ENCODE data around the gene TAS2R43. TPM values are rescaled to one million over a fixed set of nuclear protein-coding genes. Genes with fewer than 3 reads are reported as not detected.

TAS2R43 gene
- total RNA-seq, result 5.0 TPM in 1 of 2 replicates, not detected in the other

DNA sequence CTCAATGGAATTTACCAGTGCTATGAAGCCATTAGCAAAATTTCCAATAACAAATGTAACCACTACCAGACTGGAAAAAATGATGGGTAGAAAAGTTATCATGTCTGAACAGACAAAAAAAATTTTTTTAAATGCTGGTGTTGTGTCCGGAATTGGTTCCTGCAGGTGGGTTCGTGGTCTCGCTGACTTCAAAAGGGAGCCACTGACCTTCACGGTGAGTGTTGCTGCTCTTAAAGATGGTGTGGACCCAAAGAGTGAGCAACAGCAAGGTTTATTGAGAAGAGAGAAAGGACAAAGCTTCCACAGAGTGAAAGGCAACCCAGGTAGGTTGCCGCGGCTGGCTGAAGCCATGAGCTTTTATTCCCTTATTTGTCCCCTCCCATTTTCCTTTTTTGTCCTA, at the start of gene TAS2R43:
TAS2R43 (minus strand) TSS at position 186 of the 400 bp plus-strand sequence; CDS start at position 102, 84 bp downstream.
- Histone ChIP-seq H2AFZ (ENCODE audit: low read length) (no peak within 1 kb of the TSS), H3K4me1 (ENCODE audit: insufficient read depth, low read length) (no peaks in the 10 kb centered on the region), H3K4me3 (ENCODE audit: insufficient read depth, low read length) (no peak within 1 kb of the TSS), H3K4me2 (ENCODE audit: insufficient read depth, low read length) (no peak within 1 kb of the TSS), H3K79me2 (ENCODE audit: insufficient read depth, low read length) (peaks cover 3% of the 10 kb centered on the region), H3K36me3 (ENCODE audit: insufficient read depth, low read length) (no peaks in the 10 kb centered on the region), H3K9me3 (ENCODE audit: low read depth, low read length) (no peaks in the 10 kb centered on the region), H3K27ac (ENCODE audit: low read depth, low read length) (no peak within 1 kb of the TSS), H3K27me3 (ENCODE audit: insufficient read depth, low read length) (no peaks in the 10 kb centered on the region), H4K20me1 (ENCODE audit: insufficient read depth, low read length) (no peaks in the 10 kb centered on the region)
- TF ChIP-seq, protein P1, sequence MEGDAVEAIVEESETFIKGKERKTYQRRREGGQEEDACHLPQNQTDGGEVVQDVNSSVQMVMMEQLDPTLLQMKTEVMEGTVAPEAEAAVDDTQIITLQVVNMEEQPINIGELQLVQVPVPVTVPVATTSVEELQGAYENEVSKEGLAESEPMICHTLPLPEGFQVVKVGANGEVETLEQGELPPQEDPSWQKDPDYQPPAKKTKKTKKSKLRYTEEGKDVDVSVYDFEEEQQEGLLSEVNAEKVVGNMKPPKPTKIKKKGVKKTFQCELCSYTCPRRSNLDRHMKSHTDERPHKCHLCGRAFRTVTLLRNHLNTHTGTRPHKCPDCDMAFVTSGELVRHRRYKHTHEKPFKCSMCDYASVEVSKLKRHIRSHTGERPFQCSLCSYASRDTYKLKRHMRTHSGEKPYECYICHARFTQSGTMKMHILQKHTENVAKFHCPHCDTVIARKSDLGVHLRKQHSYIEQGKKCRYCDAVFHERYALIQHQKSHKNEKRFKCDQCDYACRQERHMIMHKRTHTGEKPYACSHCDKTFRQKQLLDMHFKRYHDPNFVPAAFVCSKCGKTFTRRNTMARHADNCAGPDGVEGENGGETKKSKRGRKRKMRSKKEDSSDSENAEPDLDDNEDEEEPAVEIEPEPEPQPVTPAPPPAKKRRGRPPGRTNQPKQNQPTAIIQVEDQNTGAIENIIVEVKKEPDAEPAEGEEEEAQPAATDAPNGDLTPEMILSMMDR (IDR thresholded peaks at IDR 0.05; ENCODE audit: extremely low read depth, low read depth, low read length), result no peak
- no peak for DNase-seq (ENCODE audit: insufficient read length, low spot score, missing footprints)

- peaks cover 8% of the 10 kb centered on the region for H4K20me1 ChIP-seq (ENCODE audit: insufficient read depth, low read length)
- H3K27ac ChIP-seq (ENCODE audit: low read depth, low read length), result no peak overlapping the region
- H3K36me3 ChIP-seq (ENCODE audit: insufficient read depth, low read length), result no peaks in the 10 kb centered on the region
- peaks cover 56% of the 10 kb centered on the region for H3K79me2 ChIP-seq (ENCODE audit: insufficient read depth, low read length)
- H3K27me3 ChIP-seq (ENCODE audit: insufficient read depth, low read length), result no peaks in the 10 kb centered on the region
- H3K9me3 ChIP-seq (ENCODE audit: low read depth, low read length), result no peaks in the 10 kb centered on the region
- no peak overlapping the region for H2AFZ ChIP-seq (ENCODE audit: low read length)
- no peaks in the 10 kb centered on the region for H3K4me1 ChIP-seq (ENCODE audit: insufficient read depth, low read length)
- no peak overlapping the region for H3K4me2 ChIP-seq (ENCODE audit: insufficient read depth, low read length)
- TF ChIP-seq, protein P1 (IDR thresholded peaks at IDR 0.05; ENCODE audit: extremely low read depth, low read depth, low read length), result no peak
- H3K4me3 ChIP-seq (ENCODE audit: insufficient read depth, low read length), result no peak overlapping the region
- no peak for DNase-seq (ENCODE audit: insufficient read length, low spot score, missing footprints)
Measured at GRCh38 chr12:11136075-11136474, 44.0 kb upstream of the TAS2R43 start.

- Histone ChIP-seq H3K4me3 (ENCODE audit: insufficient read depth, low read length) (no peak within 1 kb of the TSS), H3K4me2 (ENCODE audit: insufficient read depth, low read length) (no peak within 1 kb of the TSS), H3K9me3 (ENCODE audit: low read depth, low read length) (no peaks in the 10 kb centered on the region), H3K79me2 (ENCODE audit: insufficient read depth, low read length) (peaks cover 56% of the 10 kb centered on the region), H3K27me3 (ENCODE audit: insufficient read depth, low read length) (no peaks in the 10 kb centered on the region), H3K4me1 (ENCODE audit: insufficient read depth, low read length) (no peaks in the 10 kb centered on the region), H4K20me1 (ENCODE audit: insufficient read depth, low read length) (peaks cover 16% of the 10 kb centered on the region), H2AFZ (ENCODE audit: low read length) (no peak within 1 kb of the TSS), H3K36me3 (ENCODE audit: insufficient read depth, low read length) (no peaks in the 10 kb centered on the region), H3K27ac (ENCODE audit: low read depth, low read length) (no peak within 1 kb of the TSS)
- TF ChIP-seq, protein P1 (IDR thresholded peaks at IDR 0.05; ENCODE audit: extremely low read depth, low read depth, low read length), result no peak
- DNase-seq (ENCODE audit: insufficient read length, low spot score, missing footprints), result no peak
Measured at GRCh38 chr12:11134305-11134704, 42.2 kb upstream of the TAS2R43 start, which contains the start of gene TAS2R30. TAS2R30 (minus strand) TSS chr12:11134644; CDS start chr12:11134244, 400 bp downstream.

DNA sequence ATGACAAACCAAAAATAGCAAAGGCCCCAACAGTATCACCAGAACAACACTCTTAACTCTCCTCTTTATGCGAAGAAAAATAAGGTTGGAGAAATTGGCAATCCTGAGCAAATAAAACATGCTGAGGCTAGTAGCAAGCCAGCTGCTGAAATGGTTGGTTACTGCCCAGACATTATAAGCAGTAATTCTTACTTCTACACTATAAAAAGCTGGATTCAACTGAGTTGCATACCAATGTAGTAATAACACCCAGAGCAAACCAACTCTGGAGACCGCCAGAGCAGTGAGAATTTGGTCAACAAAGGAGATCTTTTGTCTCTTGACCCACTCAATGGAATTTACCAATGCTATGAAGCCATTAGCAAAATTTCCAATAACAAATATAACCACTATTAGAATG, 41.7 kb upstream of the TAS2R43 start:
- H3K36me3 ChIP-seq (ENCODE audit: insufficient read depth, low read length), result no peaks in the 10 kb centered on the region
- no peak overlapping the region for H3K4me3 ChIP-seq (ENCODE audit: insufficient read depth, low read length)
- no peaks in the 10 kb centered on the region for H3K27me3 ChIP-seq (ENCODE audit: insufficient read depth, low read length)
- TF ChIP-seq, protein P1 (IDR thresholded peaks at IDR 0.05; ENCODE audit: extremely low read depth, low read depth, low read length), result no peak
- DNase-seq (ENCODE audit: insufficient read length, low spot score, missing footprints), result no peak
- no peaks in the 10 kb centered on the region for H3K4me1 ChIP-seq (ENCODE audit: insufficient read depth, low read length)
- H2AFZ ChIP-seq (ENCODE audit: low read length), result no peak overlapping the region
- no peak overlapping the region for H3K27ac ChIP-seq (ENCODE audit: low read depth, low read length)
- H3K4me2 ChIP-seq (ENCODE audit: insufficient read depth, low read length), result no peak overlapping the region
- H3K9me3 ChIP-seq (ENCODE audit: low read depth, low read length), result no peaks in the 10 kb centered on the region
- peaks cover 16% of the 10 kb centered on the region for H4K20me1 ChIP-seq (ENCODE audit: insufficient read depth, low read length)
- peaks cover 57% of the 10 kb centered on the region for H3K79me2 ChIP-seq (ENCODE audit: insufficient read depth, low read length)
